Activated CD4-positive, alpha-beta memory T cell treated with anti-CD3 and anti-CD28 coated beads for 36 hours (primary cell): ENCODE data around the gene HDAC9. TPM values are rescaled to one million over a fixed set of nuclear protein-coding genes. Genes with fewer than 3 reads are reported as not detected.

Source experiments
- CTCF ChIA-PET: fragments of 350-600 bp; sonication (Branson Sonifier 250); formaldehyde crosslinking; loops from one replicate; lab custom pipeline; 2021; ENCODE audit warnings: antibody characterized with exemption, inconsistent platforms; lab: Charles Lee
- POLR2A ChIA-PET: fragments of 350-600 bp; sonication (Branson Sonifier 250); formaldehyde crosslinking; loops from one replicate; lab custom pipeline; 2021; ENCODE audit warnings: antibody characterized with exemption; lab: Charles Lee
- DNase-seq: peaks from one replicate; pipeline ENCODE4 v3.0.0-alpha.2; 2020
- H3K27ac Mint-ChIP-seq: one replicate; pipeline ENCODE4 v1.8.0; 2021; ENCODE audit warnings: mixed read lengths
- H3K27me3 Mint-ChIP-seq: one replicate; pipeline ENCODE4 v1.8.0; 2021; ENCODE audit warnings: mixed read lengths
- H3K36me3 Mint-ChIP-seq: one replicate; pipeline ENCODE4 v1.8.0; 2021; ENCODE audit warnings: mixed read lengths
- H3K4me1 Mint-ChIP-seq: one replicate; pipeline ENCODE4 v1.8.0; 2021; ENCODE audit warnings: low read depth, mixed read lengths
- H3K4me3 Mint-ChIP-seq: one replicate; pipeline ENCODE4 v1.8.0; 2021; ENCODE audit warnings: mild to moderate bottlenecking, mixed read lengths
- H3K9me3 Mint-ChIP-seq: one replicate; pipeline ENCODE4 v1.8.0; 2021; ENCODE audit warnings: mixed read lengths
- intact Hi-C: fragments of 100-400 bp; cut with micrococcal nuclease; formaldehyde crosslinking; loops from one replicate; pipeline ENCODE4 v1.15.1; 2023
- total RNA-seq, 2 experiments: library from RNA; stranded (reverse); gene quantifications; one replicate each; pipeline ENCODE4 v1.2.3, GENCODE V29; 2021

The HDAC9 gene
- total RNA-seq, 2 experiments from 2014 or later: 1.0 to 1.1 TPM

DNA sequence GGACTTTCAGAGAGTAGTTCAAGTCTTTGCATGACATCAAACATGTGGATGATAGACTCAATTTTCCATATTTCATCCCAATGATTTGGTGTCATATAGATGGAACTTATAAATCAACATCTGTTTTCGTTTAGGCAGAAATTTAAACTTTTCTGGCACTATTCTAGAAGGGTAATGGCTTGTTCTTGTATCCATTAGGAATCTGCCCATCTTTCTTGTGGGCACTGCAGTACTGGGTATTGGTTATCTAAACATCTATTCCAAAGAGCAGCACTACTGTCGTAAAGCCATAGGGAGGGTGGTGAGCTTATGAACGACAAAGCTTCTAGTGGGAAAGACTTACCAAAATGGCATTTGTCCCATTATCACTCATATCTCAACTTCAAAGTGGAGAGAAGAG lies 348.4 kb downstream of the HDAC9 start:
- intact Hi-C loops: no loop called here
- H3K27me3 Mint-ChIP-seq: no peaks in the 10 kb centered on the region
- POLR2A ChIA-PET: no interaction called here
- H3K27ac Mint-ChIP-seq: no peak overlapping the region
- no peak for DNase-seq
- no peaks in the 10 kb centered on the region for H3K4me1 Mint-ChIP-seq
- H3K4me3 Mint-ChIP-seq: no peak overlapping the region
- H3K36me3 Mint-ChIP-seq: no peaks in the 10 kb centered on the region
- H3K9me3 Mint-ChIP-seq: no peaks in the 10 kb centered on the region
- CTCF ChIA-PET: no interaction called here

- Mint-ChIP-seq H3K27ac (no peak overlapping the region), H3K27me3 (no peaks in the 10 kb centered on the region), H3K36me3 (no peaks in the 10 kb centered on the region), H3K9me3 (no peaks in the 10 kb centered on the region), H3K4me1 (no peaks in the 10 kb centered on the region), H3K4me3 (no peak overlapping the region)
- CTCF ChIA-PET: no interaction called here
- intact Hi-C loops: no loop called here
- POLR2A ChIA-PET: no interaction called here
- no peak for DNase-seq
Observed at GRCh38 chr7:18844735-18845134, 349.2 kb downstream of the HDAC9 start.

- DNase-seq: no peak
- no peaks in the 10 kb centered on the region for H3K9me3 Mint-ChIP-seq
- no peaks in the 10 kb centered on the region for H3K27me3 Mint-ChIP-seq
- ChIA-PET POLR2A (no interaction called here), CTCF (interaction anchor here (1.4 kb wide), 1 partner anchor 206 kb away, joined by 4 read pairs; no protein-coding TSS in a partner anchor)
- no peaks in the 10 kb centered on the region for H3K36me3 Mint-ChIP-seq
- H3K4me1 Mint-ChIP-seq: no peaks in the 10 kb centered on the region
- intact Hi-C loops: no loop called here
- H3K27ac Mint-ChIP-seq: no peak overlapping the region
- no peak overlapping the region for H3K4me3 Mint-ChIP-seq
Observed at GRCh38 chr7:18845700-18846099, 350.2 kb downstream of the HDAC9 start.

DNA sequence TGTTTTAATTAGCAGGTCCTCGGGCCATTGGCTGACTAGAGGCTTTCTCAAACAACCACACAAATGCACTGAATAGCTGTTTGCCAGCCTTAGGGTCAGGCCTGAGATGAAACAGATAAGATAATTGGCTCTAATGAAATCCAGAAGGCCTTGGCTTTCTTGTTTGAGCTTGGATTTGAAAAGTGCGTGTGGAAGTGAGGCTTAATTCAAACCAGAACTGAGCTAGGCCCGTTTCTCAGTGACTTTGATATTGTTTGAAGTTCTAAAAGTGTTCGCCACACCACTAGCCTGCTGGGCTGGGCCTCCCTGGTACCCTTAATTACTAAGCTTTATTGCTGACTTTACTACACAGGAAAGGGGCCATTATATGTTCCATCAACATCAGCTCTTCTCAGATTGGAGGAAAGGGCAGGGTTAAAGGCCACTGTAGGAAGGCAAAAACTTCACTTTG lies 351.2 kb downstream of the HDAC9 start:
- no peaks in the 10 kb centered on the region for H3K36me3 Mint-ChIP-seq
- H3K27me3 Mint-ChIP-seq: no peaks in the 10 kb centered on the region
- H3K4me1 Mint-ChIP-seq: no peaks in the 10 kb centered on the region
- H3K9me3 Mint-ChIP-seq: peaks cover 5% of the 10 kb centered on the region
- ChIA-PET POLR2A (no interaction called here), CTCF (interaction anchor here (1.4 kb wide), 1 partner anchor 205 kb away, joined by 4 read pairs; no protein-coding TSS in a partner anchor)
- no peak for DNase-seq
- H3K4me3 Mint-ChIP-seq: no peak overlapping the region
- intact Hi-C loops: no loop called here
- no peak overlapping the region for H3K27ac Mint-ChIP-seq

DNA sequence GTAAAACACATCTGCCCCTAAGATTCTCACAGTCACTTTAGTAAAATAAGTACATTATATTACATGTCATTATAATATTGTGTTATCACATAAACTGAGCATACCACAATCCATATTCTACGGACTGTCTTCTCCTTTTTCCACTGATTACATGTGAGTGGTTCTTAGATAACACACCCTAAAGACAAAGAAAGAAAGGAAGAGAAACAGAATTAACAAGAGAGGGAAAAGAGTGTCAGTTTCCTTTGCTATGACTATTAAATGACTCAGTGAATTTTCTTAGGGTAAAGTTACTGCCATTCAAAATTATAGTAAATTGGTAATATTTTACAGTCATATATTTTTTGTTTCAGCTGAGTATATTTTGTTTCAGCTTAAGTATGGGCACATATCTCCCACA lies 353.6 kb downstream of the HDAC9 start:
- intact Hi-C loops: no loop called here
- POLR2A ChIA-PET: no interaction called here
- no peaks in the 10 kb centered on the region for H3K4me1 Mint-ChIP-seq
- no peaks in the 10 kb centered on the region for H3K27me3 Mint-ChIP-seq
- CTCF ChIA-PET: no interaction called here
- H3K27ac Mint-ChIP-seq: no peak overlapping the region
- H3K36me3 Mint-ChIP-seq: no peaks in the 10 kb centered on the region
- no peak overlapping the region for H3K4me3 Mint-ChIP-seq
- DNase-seq: no peak
- peaks cover 8% of the 10 kb centered on the region for H3K9me3 Mint-ChIP-seq

DNA sequence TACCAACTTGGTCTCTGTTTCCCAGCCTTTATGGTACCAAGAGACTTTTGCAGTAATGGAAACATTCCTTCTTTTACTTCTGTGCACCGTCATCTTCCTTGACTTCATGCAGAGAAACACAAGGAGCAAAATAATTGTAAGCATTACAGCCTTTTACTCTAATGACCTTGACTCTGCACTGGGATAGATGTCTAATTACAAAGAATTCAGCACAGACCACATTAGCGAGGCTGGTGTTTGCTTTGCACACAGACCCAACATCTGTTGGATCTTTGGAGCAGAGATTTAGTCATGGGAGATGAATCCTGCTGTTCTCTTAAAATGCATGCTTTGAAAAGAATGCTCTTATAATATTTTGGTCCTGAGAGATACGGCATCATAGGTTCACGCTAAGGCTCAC lies 360.2 kb downstream of the HDAC9 start:
- no peaks in the 10 kb centered on the region for H3K27me3 Mint-ChIP-seq
- peaks cover 11% of the 10 kb centered on the region for H3K9me3 Mint-ChIP-seq
- no peak overlapping the region for H3K27ac Mint-ChIP-seq
- H3K4me3 Mint-ChIP-seq: no peak overlapping the region
- no peaks in the 10 kb centered on the region for H3K36me3 Mint-ChIP-seq
- no peak for DNase-seq
- H3K4me1 Mint-ChIP-seq: peaks cover 2% of the 10 kb centered on the region
- intact Hi-C loops: no loop called here
- POLR2A ChIA-PET: no interaction called here
- CTCF ChIA-PET: no interaction called here

DNA sequence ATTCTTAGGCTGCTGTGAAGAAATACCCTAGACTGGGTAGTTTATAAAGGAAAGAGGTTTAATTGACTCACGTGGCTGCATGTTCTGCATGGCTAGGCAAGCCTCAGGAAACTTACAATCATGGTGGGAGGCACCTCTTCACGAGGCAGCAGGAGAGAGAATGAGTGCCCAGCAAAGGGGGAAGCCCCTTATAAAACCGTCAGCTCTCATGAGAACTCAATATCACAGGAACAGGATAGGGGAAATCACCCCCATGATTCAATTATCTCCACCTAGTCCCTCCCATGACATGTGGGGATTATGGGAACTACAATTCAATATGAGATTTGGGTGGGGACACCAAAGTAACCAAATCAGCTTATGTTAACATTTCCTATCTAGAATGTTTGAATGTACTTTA lies 362.7 kb downstream of the HDAC9 start:
- POLR2A ChIA-PET: no interaction called here
- H3K27me3 Mint-ChIP-seq: no peaks in the 10 kb centered on the region
- peaks cover 2% of the 10 kb centered on the region for H3K4me1 Mint-ChIP-seq
- DNase-seq: no peak
- CTCF ChIA-PET: no interaction called here
- no peak overlapping the region for H3K27ac Mint-ChIP-seq
- peaks cover 6% of the 10 kb centered on the region for H3K9me3 Mint-ChIP-seq
- intact Hi-C loops: no loop called here
- H3K4me3 Mint-ChIP-seq: no peak overlapping the region
- no peaks in the 10 kb centered on the region for H3K36me3 Mint-ChIP-seq

DNA sequence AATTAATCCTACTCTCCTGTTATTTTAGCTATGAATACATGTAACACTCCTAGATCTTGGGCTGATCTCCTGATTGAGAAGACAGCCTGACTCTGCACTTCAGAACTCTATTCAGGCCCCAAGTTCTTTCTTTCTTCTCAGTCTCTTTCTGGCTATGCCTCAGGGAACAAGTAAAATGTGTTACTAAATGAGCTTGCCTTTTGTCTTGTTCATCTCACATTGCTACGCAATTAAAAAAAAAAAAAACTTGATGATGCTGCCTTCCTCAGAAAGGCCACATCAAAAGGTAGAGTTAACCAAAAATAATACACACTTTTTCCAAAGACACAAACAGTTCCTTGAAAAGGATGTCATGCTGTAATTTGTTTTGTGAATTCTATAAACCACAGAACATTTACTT lies 363.8 kb downstream of the HDAC9 start:
- H3K27ac Mint-ChIP-seq: peak overlapping the region; percentile 68
- H3K36me3 Mint-ChIP-seq: no peaks in the 10 kb centered on the region
- H3K9me3 Mint-ChIP-seq: peaks cover 10% of the 10 kb centered on the region
- peaks cover 2% of the 10 kb centered on the region for H3K4me1 Mint-ChIP-seq
- intact Hi-C loops: no loop called here
- ChIA-PET CTCF (no interaction called here), POLR2A (interaction anchor here (0.6 to 1.6 kb wide), 2 partner anchors 220 to 255 kb away, joined by 3 to 4 read pairs; no protein-coding TSS in a partner anchor)
- no peaks in the 10 kb centered on the region for H3K27me3 Mint-ChIP-seq
- H3K4me3 Mint-ChIP-seq: no peak overlapping the region
- no peak for DNase-seq

DNA sequence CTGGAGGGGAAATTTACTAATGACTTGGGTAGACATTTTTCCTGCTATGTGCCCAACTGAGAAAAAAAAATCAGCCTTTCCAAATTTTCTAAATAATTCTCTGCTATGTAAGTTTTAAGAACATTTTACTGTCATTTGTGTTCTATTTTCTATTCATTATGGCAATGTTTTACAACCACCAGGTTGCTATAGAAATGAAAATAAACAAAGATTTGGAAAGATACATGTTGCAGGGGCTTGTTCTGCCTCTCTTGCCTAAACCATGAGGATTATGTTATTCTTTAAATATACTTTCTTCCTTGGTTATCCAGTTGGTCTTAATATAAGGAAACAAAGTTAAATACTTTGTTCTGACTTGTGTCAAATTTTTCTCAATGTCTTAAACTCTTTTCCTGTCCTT lies 364.7 kb downstream of the HDAC9 start:
- ChIA-PET POLR2A (interaction anchor here (1.6 kb wide), 1 partner anchor 221 kb away, joined by 4 read pairs; no protein-coding TSS in a partner anchor), CTCF (no interaction called here)
- DNase-seq: no peak

DNA sequence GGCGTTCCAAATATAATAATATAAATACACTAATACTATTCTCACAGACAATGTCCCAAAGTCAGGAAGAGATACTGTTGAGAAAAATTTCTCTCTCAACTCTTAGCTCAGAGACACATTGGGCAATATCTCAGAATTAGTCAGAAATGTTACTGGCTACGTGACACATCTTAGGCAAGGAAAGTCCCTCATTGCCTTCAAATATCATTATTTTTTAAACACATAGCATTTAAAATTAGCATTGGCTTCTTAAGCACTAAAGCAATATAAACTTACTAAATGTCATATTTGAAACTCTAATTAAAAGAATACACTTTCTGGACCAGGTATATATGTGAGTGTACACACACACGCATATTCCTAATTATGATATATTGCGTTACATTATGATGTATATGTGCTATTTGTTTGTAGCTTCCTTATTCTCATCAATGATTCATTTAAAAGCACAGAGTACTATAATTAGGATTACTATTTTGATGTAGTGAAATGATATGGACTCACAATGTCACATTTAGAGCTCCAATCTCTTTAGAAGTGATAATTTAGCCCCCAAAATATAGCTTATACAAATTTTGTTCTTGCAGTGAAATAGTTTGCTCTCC lies 366.1 kb downstream of the HDAC9 start:
- Mint-ChIP-seq H3K36me3 (no peaks in the 10 kb centered on the region), H3K4me1 (peaks cover 2% of the 10 kb centered on the region), H3K9me3 (peaks cover 6% of the 10 kb centered on the region), H3K27me3 (no peaks in the 10 kb centered on the region), H3K27ac (no peak overlapping the region), H3K4me3 (no peak overlapping the region)
- intact Hi-C loops: no loop called here
- ChIA-PET CTCF (no interaction called here), POLR2A (no interaction called here)
- DNase-seq: no peak

More for the DNA sequence above, 364.7 kb downstream of the HDAC9 start:
- Mint-ChIP-seq H3K36me3 (no peaks in the 10 kb centered on the region), H3K27ac (no peak overlapping the region), H3K27me3 (no peaks in the 10 kb centered on the region), H3K9me3 (peaks cover 10% of the 10 kb centered on the region), H3K4me1 (peaks cover 2% of the 10 kb centered on the region), H3K4me3 (no peak overlapping the region)
- intact Hi-C loops: no loop called here

DNA sequence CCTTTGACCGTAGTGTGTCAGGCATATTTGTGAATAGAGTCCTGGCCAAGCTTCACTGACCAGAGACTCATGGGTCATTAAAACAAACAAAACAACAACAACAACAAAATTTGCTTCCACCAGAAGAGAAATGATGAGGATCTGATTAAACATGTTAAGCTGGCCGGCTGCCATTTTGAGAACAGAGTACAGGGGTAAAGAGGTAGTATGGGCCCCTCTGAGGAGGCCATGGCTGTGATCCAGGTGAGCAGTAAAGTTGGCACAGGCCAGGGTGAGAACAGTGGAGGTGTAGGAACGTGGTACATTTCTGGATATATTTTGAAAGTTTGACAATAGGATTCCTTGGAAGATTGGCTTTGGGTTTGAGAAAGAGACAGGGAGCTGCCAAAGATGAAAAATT lies 369.4 kb downstream of the HDAC9 start:
- POLR2A ChIA-PET: no interaction called here
- Mint-ChIP-seq H3K9me3 (peaks cover 11% of the 10 kb centered on the region), H3K27me3 (no peaks in the 10 kb centered on the region), H3K4me1 (no peaks in the 10 kb centered on the region), H3K36me3 (no peaks in the 10 kb centered on the region), H3K27ac (no peak overlapping the region), H3K4me3 (no peak overlapping the region)
- DNase-seq: no peak
- intact Hi-C loops: no loop called here
- CTCF ChIA-PET: no interaction called here

- DNase-seq: no peak
- Mint-ChIP-seq H3K4me1 (no peaks in the 10 kb centered on the region), H3K4me3 (no peak overlapping the region), H3K27me3 (no peaks in the 10 kb centered on the region), H3K27ac (no peak overlapping the region), H3K9me3 (peaks cover 13% of the 10 kb centered on the region), H3K36me3 (no peaks in the 10 kb centered on the region)
- ChIA-PET CTCF (no interaction called here), POLR2A (no interaction called here)
- intact Hi-C loops: no loop called here
Observed at GRCh38 chr7:18866359-18867036, 370.9 kb downstream of the HDAC9 start.

DNA sequence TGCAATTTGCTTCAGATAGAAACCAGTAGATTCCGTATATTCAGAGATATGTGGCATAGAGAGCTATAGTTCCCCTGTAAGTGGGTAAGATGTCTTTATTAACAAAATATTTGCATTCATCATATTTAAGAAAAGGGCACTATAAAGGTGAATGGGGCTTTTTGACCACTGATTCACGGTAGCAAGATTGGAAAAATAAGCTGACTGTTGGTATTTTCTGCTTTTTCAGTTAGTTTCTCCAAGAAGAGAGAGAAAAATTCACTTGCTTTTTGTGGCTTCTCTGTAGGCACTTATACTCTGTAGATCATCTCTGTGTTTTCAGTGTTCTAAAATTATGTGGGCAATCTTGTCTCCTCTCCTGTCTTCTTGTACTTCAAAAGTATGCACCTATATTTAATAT lies 376.8 kb downstream of the HDAC9 start:
- Mint-ChIP-seq H3K9me3 (peaks cover 10% of the 10 kb centered on the region), H3K27ac (no peak overlapping the region), H3K36me3 (no peaks in the 10 kb centered on the region), H3K4me3 (no peak overlapping the region), H3K27me3 (no peaks in the 10 kb centered on the region), H3K4me1 (no peaks in the 10 kb centered on the region)
- no peak for DNase-seq
- POLR2A ChIA-PET: no interaction called here
- intact Hi-C loops: no loop called here
- CTCF ChIA-PET: no interaction called here
